NCI-H2227 treated with DMSO at 0.1 percent for 48 hours (cell line): ENCODE data around the gene PRSS36.
A peak's percentile ranks its signal among the peaks of the same experiment; 100 is the strongest.
"Not testable (repeated sequence)": the region's sequence is repeated elsewhere in the genome, so short reads cannot be mapped to it uniquely, and the experiment has no call there.

Experiments used
- DNase-seq: peaks from one replicate; lab custom pipeline; 2025; lab: John Stamatoyannopoulos, UW

The PRSS36 gene

GRCh38 chr16:31120129-31120528 lies 29.7 kb downstream of the PRSS36 start:
- no peak for DNase-seq

GRCh38 chr16:31118223-31119155 lies 31.4 kb downstream of the PRSS36 start:
- no peak for DNase-seq

DNA sequence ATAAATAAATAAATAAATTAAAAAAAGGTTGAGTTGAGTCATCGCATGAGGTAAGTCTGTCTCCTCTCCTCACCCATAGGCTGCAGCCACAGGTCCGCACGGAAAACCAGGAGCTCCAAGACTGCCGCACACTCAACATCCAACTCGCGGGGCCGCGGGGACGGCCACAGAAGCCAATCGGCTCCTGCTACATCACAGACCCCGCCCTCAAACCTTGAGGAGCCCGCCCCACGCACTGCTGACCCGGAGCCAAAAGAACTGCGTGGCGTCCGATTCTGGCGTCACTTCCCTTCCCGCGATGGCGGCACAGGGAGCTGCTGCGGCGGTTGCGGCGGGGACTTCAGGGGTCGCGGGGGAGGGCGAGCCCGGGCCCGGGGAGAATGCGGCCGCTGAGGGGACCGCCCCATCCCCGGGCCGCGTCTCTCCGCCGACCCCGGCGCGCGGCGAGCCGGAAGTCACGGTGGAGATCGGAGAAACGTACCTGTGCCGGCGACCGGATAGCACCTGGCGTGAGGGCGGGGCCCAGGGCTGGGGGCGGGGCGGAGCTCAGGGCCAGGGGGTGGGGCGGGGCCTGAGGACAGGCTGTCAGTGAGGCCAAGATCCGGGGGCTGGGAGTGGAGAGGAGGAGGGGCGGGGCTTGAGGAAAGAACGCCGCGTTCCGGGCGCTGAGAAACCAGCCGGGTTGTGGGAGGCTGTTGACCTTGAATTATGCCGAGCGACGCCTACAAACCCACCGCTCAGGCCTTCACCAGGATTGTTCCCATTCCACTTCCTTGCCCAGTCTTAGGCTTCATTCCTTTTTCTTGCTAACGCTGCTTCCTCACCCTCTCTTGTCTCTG lies 32.3 kb downstream of the PRSS36 start, which contains the start of gene KAT8:
Gene KAT8, plus strand, starts transcription at position 281 of the 839 bp plus-strand sequence. Its CDS starts 18 bp downstream, at position 299.
- peak; percentile 99 for DNase-seq

DNA sequence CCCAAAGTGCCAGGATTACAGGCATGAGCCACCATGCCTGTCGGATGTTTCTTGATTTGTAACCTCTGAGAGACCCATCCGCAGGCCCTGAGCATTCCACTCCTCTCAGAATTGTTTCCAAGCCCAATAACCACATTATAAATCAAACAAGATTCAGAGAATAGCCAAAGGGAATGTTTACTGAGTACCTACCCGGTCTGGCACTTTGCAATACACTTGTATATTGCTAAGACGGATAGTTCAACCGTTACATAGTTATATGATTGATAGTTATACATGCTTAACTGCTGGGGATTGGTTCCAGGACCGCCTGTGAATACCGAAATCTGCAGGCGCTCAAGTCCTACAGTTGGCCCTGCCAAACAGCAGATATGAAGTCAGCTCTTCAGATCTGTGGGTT lies 35.4 kb downstream of the PRSS36 start:
- no peak for DNase-seq

DNA sequence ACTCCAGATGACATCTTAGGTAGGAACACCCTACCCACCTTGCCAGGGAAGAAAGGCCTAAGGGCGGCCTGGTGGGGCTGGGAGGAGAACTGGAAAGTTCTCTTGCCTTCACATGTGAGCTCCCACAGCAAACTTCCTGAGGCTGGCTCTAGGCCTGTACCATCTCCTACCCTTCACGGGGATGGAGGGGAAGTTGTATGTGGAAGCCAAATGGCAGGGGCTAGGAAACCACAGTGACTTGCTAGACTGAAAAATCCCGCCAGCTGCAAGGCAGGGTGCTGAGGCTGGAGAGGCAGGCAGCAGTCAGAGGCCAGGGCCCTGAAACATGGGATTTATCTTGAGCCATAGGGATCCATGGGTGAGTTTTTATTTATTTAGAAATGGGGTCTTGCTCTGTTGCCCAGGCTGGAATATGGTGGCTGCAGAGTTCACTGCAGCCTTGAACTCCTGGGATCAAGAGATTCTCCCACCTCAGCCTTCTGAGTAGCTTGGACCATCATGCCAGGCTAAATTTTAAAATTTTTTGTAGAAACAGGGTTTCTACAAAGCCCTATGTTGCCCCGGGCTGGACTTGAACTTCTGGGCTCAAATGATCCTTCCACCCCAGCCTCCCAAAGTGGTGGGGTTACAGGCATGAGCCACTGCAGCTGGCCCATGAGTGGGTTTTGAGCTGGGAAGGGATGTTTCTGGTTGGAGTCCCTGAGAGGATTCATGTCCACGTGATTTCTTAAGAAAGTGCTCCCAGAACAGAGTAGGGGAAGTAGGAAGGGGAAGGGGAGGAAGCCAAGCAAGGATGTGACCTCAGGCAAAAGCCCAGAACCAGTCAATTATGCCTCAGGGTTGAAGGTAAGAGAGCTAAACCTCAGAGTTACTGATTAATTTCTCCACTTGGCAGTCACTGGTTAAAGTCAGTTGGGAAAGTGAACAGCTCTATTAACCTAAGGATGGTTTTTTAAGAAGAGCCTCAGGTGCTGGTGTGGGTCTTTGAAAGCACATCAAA lies 36.4 kb downstream of the PRSS36 start:
- no peak for DNase-seq

- no peak for DNase-seq
These were observed 37.2 kb downstream of the PRSS36 start for GRCh38 chr16:31112711-31113110.

DNA sequence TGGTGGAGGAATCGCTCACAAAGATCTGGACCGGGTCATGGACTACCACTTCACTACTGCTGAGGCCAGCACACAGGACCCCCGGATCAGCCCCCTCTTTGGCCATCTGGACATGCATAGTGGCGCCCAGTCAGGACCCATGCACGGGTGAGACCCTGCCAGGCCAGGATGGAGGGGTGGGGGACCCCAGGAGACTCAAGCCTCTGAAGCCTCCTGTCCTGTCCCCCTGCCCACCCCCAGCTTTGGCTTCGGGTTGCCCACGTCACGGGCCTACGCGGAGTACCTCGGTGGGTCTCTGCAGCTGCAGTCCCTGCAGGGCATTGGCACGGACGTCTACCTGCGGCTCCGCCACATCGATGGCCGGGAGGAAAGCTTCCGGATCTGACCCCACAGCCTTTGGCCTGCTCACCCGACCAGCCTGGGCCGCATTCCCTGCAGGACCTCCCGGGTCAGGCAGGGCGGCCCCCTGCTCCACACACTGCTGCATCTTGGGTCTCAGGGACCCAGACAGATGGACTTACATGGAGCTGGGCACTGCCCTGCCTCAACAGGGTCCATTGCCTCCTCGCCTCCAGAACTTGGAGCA lies 37.9 kb downstream of the PRSS36 start:
- no peak for DNase-seq

DNA sequence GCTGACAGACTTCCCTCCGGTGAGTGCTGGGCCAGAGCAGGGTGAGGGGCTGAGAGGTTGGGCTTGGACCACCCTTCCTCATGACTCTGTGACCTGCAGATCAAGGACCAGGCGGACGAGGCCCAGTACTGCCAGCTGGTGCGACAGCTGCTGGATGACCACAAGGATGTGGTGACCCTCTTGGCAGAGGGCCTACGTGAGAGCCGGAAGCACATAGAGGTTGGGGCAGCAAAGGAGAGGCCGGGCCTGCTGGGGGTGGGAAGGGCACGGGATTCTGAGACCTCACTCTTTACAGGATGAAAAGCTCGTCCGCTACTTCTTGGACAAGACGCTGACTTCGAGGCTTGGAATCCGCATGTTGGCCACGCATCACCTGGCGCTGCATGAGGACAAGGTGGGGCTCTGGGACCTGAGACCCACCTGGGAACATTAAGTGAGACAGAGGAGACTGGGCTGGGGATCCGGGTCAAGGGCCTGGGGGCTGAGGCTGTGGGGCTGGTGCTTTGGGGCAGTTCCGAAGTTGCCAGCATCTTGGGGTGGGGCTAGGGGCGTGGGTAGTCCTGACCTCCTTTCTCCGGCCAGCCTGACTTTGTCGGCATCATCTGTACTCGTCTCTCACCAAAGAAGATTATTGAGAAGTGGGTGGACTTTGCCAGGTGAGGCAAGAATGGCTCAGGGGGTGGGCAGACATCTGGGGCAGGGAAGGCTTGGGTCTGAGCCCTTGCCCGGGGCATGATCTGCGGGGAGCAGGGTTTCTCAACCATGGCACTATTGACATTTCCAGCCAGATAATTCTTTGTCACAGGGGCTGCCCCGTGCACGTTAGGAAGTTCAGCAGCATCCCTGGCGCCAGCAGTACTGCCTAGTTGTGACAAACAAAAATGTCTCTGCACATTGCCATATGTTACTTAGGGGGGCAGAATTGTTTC lies 39.5 kb downstream of the PRSS36 start:
- no peak for DNase-seq

GRCh38 chr16:31109622-31110021 lies 40.2 kb downstream of the PRSS36 start:
- no peak for DNase-seq

- no peak for DNase-seq
These were observed 40.9 kb downstream of the PRSS36 start for GRCh38 chr16:31108794-31109558.

DNA sequence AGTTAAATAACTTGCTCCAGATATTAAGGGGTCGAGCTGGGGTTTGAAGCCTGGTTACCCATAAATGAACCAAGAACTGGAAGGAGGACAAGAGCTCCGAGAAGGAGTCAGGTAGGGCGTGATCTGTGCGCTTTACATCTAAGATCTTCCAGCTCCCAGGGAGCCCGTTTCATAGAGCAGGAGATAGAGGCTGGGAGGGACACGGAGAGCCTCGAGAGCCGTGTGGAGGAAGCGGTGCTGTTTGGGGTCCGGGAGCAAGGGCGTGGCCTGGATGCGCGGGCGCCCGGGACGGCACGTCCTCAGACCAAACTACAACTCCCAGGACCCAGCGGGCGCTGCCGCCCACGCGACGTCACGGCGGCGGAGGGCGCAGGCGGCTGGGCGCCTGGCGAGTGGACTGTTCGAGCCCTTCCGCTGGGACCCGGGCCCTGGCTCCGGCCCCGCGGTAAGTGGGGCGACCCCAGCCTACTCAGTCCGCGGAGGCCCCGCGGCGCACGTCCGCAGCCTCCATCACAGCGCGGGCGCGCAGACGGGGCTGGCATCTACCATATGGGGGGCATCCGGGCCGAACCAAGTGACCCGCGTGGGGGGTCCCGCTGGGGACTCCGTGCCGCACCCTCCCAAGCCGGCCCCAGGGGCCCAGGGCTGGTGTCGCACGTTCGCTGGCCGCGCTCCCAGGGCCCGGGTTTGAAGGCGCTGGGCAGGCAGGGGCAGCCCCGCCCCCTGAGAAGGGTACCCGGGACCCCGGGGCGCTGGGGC lies 41.7 kb downstream of the PRSS36 start, which contains the start of gene BCKDK:
Gene BCKDK, plus strand, starts transcription at position 352 of the 759 bp plus-strand sequence. CDS start 838 bp downstream, outside the sequence.
- DNase-seq, result peak; percentile 62

GRCh38 chr16:31107465-31107867 lies 42.4 kb downstream of the PRSS36 start:
- no peak for DNase-seq

DNA sequence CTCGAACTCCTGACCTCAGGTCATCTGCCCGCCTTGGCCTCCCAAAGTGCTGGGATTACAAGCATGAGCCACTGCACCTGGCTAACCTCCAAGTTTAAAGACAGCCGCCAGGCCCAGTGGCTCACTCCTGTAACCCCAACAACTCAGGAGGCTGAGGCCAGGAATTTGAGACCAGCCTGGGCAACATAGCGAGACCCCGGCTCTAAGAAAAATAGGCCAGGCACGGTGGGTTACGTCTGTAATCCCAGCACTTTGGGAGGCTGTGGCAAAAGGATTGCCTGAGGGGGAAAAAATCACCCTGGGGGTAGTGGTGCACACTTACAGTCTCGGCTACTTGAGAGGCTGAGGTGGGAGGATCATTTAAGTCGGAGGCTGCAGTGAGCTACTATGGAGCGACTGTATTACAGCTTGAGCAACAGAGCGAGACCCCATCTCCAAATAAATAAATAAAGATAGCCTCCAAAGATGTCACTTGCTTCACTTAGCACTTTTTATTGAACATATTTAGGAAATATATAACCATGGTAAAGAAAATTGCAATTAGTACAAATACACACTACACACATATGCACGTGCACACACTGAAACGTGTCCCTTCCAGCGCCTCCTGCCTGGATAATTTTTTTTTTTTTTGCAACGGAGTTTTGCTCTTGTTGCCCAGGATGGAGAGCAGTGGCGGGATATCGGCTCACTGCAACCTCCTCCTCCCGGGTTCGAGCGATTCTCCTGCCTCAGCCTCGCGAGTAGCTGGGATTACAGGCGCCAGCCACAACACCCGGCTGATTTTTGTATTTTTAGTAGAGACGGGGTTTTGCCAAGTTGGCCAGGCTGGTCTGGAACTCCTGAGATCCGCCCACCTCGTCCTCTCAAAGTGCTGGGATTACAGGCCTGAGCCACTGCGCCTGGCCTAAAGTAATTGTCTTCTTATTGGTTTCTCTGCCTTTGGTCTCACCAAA lies 43.1 kb downstream of the PRSS36 start:
- DNase-seq, result no peak

DNA sequence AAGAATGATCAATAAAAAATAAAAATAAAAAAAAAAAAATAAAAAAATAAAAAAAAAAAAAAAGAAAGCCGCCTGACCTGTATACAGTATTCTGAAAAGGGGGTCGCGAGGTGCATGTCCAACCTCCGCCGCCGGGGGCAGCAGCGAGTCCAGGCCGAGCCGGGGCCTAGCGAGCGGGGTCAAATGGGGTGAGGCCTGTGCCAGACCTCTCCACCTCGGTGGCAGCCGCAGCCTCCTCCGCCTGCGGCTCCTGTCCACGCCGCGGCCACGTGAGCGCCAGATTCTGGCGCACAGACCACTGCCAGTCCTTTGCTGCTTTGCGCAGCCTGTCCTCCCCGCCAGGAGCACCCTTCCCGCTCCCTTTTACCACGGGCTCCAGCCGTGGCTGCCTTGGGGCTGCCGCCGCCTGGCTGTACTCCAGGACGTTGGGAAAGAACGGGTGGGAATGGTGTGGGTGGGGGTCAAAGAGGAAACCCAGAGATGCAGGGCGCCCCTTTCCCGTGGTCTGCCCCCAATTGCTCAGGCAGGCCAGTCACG lies 44.1 kb downstream of the PRSS36 start:
- DNase-seq, result no peak

DNA sequence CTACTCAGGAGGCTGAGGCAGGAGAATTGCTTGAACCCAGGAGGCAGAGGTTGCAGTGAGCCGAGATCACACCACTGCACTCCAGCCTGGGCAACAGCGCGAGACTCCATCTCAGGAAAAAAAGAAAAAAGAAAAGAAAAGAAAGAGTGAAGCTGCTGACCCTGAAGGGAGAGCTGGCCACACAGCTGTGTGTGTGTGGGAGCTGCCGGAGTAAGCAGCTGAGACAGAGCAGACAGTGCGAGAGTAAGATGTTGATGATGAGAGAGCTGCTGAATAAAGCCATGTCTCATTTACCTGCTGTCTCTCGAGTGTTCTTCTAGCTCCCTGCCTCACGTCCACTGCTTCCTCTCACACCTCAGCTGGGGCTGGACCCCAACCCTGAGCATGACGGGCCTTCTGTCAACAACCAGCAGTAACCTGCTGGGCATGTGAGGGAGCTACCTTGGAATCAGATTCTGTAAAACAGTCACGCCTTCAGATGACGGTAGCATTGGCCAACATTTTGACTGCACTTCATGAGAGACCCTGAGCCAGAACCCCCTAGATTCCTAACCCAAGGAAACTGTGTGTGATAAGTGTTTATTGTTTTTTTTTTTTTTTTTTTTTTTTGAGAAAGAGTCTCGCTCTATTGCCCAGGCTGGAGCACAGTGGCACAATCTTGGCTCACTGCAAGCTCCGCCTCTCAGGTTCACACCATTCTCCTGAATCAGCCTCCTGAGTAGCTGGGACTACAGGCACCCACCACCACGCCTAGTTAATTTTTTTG lies 48.8 kb downstream of the PRSS36 start:
- DNase-seq, result not testable (repeated sequence)
